SH-SY5Y (cell line): ENCODE data around the gene OR2S2.

Experiments
- GATA2 ChIP-seq: IDR thresholded peaks from 2 replicates; pipeline ENCODE4 v1.6.1; 2011; ENCODE audit warnings: mild to moderate bottlenecking, low read depth, low read length
- GATA3 ChIP-seq: IDR thresholded peaks from 2 replicates; pipeline ENCODE4 v1.6.1; 2011; ENCODE audit warnings: low read depth, mild to moderate bottlenecking, low read length, moderate library complexity

Gene OR2S2

GRCh38 chr9:35976726-35977125 lies 18.8 kb upstream of the OR2S2 start:
- no peak for TF ChIP-seq GATA2
- no peak for TF ChIP-seq GATA3

- TF ChIP-seq GATA3 (no peak), GATA2 (no peak)
These were observed 16.8 kb upstream of the OR2S2 start for GRCh38 chr9:35974800-35975199.

GRCh38 chr9:35972093-35972492 lies 14.1 kb upstream of the OR2S2 start:
- TF ChIP-seq GATA3, result no peak
- no peak for TF ChIP-seq GATA2

GRCh38 chr9:35967042-35967441 lies 9.1 kb upstream of the OR2S2 start:
- no peak for TF ChIP-seq GATA2

- TF ChIP-seq GATA2 (no peak), GATA3 (no peak)
These were observed 8.5 kb upstream of the OR2S2 start for GRCh38 chr9:35966433-35966832.

- TF ChIP-seq GATA2 (no peak), GATA3 (no peak)
These were observed 7.1 kb upstream of the OR2S2 start for GRCh38 chr9:35965011-35965410.

- TF ChIP-seq GATA2, result no peak
- TF ChIP-seq GATA3, result no peak
These were observed 4.4 kb upstream of the OR2S2 start for GRCh38 chr9:35962126-35962906.

GRCh38 chr9:35960039-35960655 lies 2.2 kb upstream of the OR2S2 start:
- TF ChIP-seq GATA3 (no peak), GATA2 (no peak)

GRCh38 chr9:35956651-35957050 lies 1.3 kb downstream of the OR2S2 start:
- TF ChIP-seq GATA2, result no peak
- TF ChIP-seq GATA3, result no peak

GRCh38 chr9:35954942-35955546 lies 2.9 kb downstream of the OR2S2 start:
- TF ChIP-seq GATA2, result no peak
- TF ChIP-seq GATA3, result no peak

- no peak for TF ChIP-seq GATA2
- no peak for TF ChIP-seq GATA3
These were observed 5.3 kb downstream of the OR2S2 start for GRCh38 chr9:35952526-35953191.

- TF ChIP-seq GATA3, result no peak
- TF ChIP-seq GATA2, result no peak
These were observed 6.2 kb downstream of the OR2S2 start for GRCh38 chr9:35951736-35952135.

- TF ChIP-seq GATA3, result no peak
These were observed 9.0 kb downstream of the OR2S2 start for GRCh38 chr9:35948901-35949318.

- TF ChIP-seq GATA2, result no peak
- no peak for TF ChIP-seq GATA3
These were observed 9.5 kb downstream of the OR2S2 start for GRCh38 chr9:35948451-35948850.
